Coronary artery (tissue), 2 donors: ENCODE measurements around the gene WDR19.

Source experiments
- DNase-seq: peaks from one replicate; pipeline ENCODE4 v3.0.0-alpha.2; 2017; ENCODE audit warnings: low spot score
- H3K27ac ChIP-seq, 2 donors: fragments of 200-600 bp; sonication (generic); one replicate each; pipeline ENCODE4 v1.5.1; 2016 to 2019
- H3K4me3 ChIP-seq: fragments of 200-600 bp; sonication (generic); 2 replicates; pipeline ENCODE4 v1.5.1; 2016; ENCODE audit warnings: mild to moderate bottlenecking, moderate library complexity
- CTCF ChIP-seq: fragments of 200-600 bp; sonication (generic); IDR thresholded peaks from one replicate; pipeline ENCODE4 v1.5.1; 2019; ENCODE audit warnings: antibody characterized with exemption

The WDR19 gene

GRCh38 chr4:39326468-39326977 lies 144.2 kb downstream of the WDR19 start:
- DNase-seq = no peak
- Histone ChIP-seq H3K27ac (no peak overlapping the region), H3K4me3 (no peak overlapping the region)
- TF ChIP-seq CTCF = no peak

- H3K4me3 ChIP-seq = no peak overlapping the region
- TF ChIP-seq CTCF = no peak
- DNase-seq = no peak
- no peak overlapping the region for H3K27ac ChIP-seq
Measured at GRCh38 chr4:39330353-39330752, 148.0 kb downstream of the WDR19 start.

GRCh38 chr4:39331191-39331590 lies 148.9 kb downstream of the WDR19 start:
- no peak for TF ChIP-seq CTCF

More at GRCh38 chr4:39331191-39331590, 148.9 kb downstream of the WDR19 start:
- DNase-seq = no peak
- H3K27ac ChIP-seq = no peak overlapping the region
- no peak overlapping the region for H3K4me3 ChIP-seq
